Activated CD8-positive, alpha-beta memory T cell treated with anti-CD3 and anti-CD28 coated beads for 24 hours (primary cell): ENCODE results near the gene NTHL1.
"Not testable (repeated sequence)": the region's sequence is repeated elsewhere in the genome, so short reads cannot be mapped to it uniquely, and the experiment has no call there.

ENCODE experiments used
- DNase-seq: peaks from one replicate; pipeline ENCODE4 v3.0.0-alpha.2; 2020

The NTHL1 gene

GRCh38 chr16:2027024-2028010, 20.3 kb downstream of the NTHL1 start:
- DNase-seq: peak; percentile 72

- DNase-seq: no peak
Observed at GRCh38 chr16:2026461-2027023, 21.1 kb downstream of the NTHL1 start, which contains the start of gene NHERF2. Gene NHERF2 (plus strand): TSS chr16:2026902. CDS start chr16:2027006, 104 bp downstream.

- DNase-seq: no peak
Observed at GRCh38 chr16:2025878-2026460, 21.7 kb downstream of the NTHL1 start.

GRCh38 chr16:2025251-2025650, 22.4 kb downstream of the NTHL1 start:
- DNase-seq: no peak

- no peak for DNase-seq
Observed at GRCh38 chr16:2024032-2024420, 23.6 kb downstream of the NTHL1 start.

GRCh38 chr16:2023092-2024031, 24.3 kb downstream of the NTHL1 start:
- DNase-seq: peak; percentile 100

- no peak for DNase-seq
Observed at GRCh38 chr16:2022723-2023091, 24.9 kb downstream of the NTHL1 start.

- no peak for DNase-seq
Observed at GRCh38 chr16:2019921-2020831, 27.5 kb downstream of the NTHL1 start.

GRCh38 chr16:2019518-2019920, 28.1 kb downstream of the NTHL1 start, which contains the start of gene NPW:
Gene NPW (plus strand): TSS chr16:2019785.
- peak; percentile 78 for DNase-seq

- DNase-seq: no peak
Observed at GRCh38 chr16:2016407-2016922, 31.2 kb downstream of the NTHL1 start.

- DNase-seq: no peak
Observed at GRCh38 chr16:2015947-2016208, 31.8 kb downstream of the NTHL1 start.

GRCh38 chr16:2015117-2015946, 32.3 kb downstream of the NTHL1 start:
- no peak for DNase-seq

GRCh38 chr16:2013527-2013926, 34.1 kb downstream of the NTHL1 start:
- no peak for DNase-seq

- not testable (repeated sequence) for DNase-seq
Observed at GRCh38 chr16:2011726-2012125, 35.9 kb downstream of the NTHL1 start.

GRCh38 chr16:2009791-2010510, 37.7 kb downstream of the NTHL1 start, which contains the start of gene ZNF598:
Gene ZNF598 (minus strand): TSS chr16:2009821.
- peak; percentile 92 for DNase-seq

- peak; percentile 74 for DNase-seq
Observed at GRCh38 chr16:2009164-2009711, 38.4 kb downstream of the NTHL1 start.

- peak; percentile 78 for DNase-seq
Observed at GRCh38 chr16:2008631-2009163, 38.9 kb downstream of the NTHL1 start.

- DNase-seq: peak; percentile 71
Observed at GRCh38 chr16:2008009-2008526, 39.6 kb downstream of the NTHL1 start.
